AG09319 (cell line): ENCODE results near the gene FMN2.

Source experiments
- DNase-seq: peaks from one replicate; pipeline ENCODE4 v3.0.0-alpha.2; 2010; ENCODE audit warnings: low read depth; ENCODE audit errors: extremely low read depth
- TF ChIP-seq, protein P1 (sequence below): IDR thresholded peaks from 2 replicates; pipeline ENCODE4 v1.5.1; 2011; ENCODE audit warnings: low read depth, mild to moderate bottlenecking, inconsistent platforms, low read length, moderate library complexity

FMN2 gene

GRCh38 chr1:240517891-240518290 lies 426.2 kb downstream of the FMN2 start:
- TF ChIP-seq, protein P1, sequence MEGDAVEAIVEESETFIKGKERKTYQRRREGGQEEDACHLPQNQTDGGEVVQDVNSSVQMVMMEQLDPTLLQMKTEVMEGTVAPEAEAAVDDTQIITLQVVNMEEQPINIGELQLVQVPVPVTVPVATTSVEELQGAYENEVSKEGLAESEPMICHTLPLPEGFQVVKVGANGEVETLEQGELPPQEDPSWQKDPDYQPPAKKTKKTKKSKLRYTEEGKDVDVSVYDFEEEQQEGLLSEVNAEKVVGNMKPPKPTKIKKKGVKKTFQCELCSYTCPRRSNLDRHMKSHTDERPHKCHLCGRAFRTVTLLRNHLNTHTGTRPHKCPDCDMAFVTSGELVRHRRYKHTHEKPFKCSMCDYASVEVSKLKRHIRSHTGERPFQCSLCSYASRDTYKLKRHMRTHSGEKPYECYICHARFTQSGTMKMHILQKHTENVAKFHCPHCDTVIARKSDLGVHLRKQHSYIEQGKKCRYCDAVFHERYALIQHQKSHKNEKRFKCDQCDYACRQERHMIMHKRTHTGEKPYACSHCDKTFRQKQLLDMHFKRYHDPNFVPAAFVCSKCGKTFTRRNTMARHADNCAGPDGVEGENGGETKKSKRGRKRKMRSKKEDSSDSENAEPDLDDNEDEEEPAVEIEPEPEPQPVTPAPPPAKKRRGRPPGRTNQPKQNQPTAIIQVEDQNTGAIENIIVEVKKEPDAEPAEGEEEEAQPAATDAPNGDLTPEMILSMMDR, result no peak
- no peak for DNase-seq

DNA sequence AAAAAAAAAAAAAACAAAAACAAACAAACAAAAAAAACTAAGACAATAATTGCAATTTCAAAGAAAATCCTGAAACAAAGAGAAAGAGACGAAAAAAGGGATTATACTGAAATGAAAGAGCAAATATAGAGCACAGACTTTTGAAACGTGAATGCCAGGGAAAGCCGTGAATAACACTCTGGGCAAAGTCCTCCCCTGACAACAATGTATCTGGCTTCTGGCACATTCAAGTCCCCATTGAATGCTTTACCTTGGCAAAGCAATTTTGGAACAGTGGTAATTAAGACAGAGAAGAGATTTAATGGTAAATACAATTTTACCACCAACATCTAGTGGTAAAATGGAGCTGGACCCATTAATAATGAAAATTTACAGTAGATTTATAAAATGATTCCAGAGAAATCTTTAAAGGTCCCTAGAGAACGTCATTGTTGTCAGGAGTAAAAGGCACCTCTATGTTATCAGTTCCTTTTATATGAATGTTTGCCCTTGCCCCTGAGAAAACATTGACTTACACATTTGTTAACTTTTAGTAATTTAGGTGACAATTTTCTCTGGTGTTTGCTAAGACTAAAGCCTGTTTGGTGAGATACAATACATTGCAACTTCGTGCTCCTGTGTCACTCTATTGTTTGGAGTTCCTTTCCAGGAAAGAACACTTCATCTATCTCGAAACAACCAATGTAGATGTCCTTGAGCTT lies 430.6 kb downstream of the FMN2 start:
- no peak for DNase-seq
- TF ChIP-seq, protein P1, result no peak

- TF ChIP-seq, protein P1, result no peak
- no peak for DNase-seq
Observed at GRCh38 chr1:240524356-240525069, 432.8 kb downstream of the FMN2 start.
